ENCODE data around the gene LAPTM5. TPM values are rescaled to one million over a fixed set of nuclear protein-coding genes. Genes with fewer than 3 reads are reported as not detected.

The LAPTM5 gene
- total and polyA plus RNA-seq, 2 of the 8 experiments (the other 6 are each of a cell fraction or from before 2014, with no cell fraction given): 0.37 to 1.4 TPM

DNA sequence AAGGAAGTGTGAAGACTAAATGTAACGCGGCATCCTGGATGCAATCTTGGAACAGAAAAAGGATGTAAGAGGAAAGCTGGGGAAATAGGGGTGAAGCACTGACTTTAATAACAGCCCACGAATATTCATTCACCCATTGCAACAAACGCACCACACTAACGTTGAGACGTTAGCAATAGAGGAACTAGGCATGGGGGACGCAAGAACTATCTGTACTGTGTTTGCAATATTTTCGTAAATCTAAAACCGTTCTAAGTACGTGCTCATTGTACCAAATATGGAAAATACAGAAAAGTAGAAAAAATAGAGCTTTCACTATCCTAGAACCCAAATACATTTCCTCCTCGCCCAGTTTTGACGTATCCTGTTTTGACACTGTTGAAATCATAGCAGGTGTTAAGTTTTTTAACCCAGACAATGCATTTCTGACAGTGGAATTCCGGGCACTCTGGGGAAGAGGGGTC lies 3.9 kb downstream of the LAPTM5 start:
- no peak overlapping the region for H3K23ac ChIP-seq (ENCODE audit: insufficient read length)
- H4K5ac ChIP-seq (ENCODE audit: insufficient read length, low read depth, low read length): no peak overlapping the region
- no peak overlapping the region for H3K9ac ChIP-seq (replicated peaks in 1 of 4; ENCODE audit: extremely low read depth in 1 of 4, low read depth in 3 of 4, low read length in 3 of 4)
- H4K91ac ChIP-seq (replicated peaks; ENCODE audit: insufficient read length, low read length): no peak overlapping the region
- no peak overlapping the region for H3K4me2 ChIP-seq (ENCODE audit: insufficient read depth in 1 of 2, low read depth in 2 of 2, low read length in 2 of 2)
- DNase-seq (ENCODE audit: low read depth in 1 of 2, low spot score in 2 of 2) (no peak), FAIRE-seq (no peak)
- H4K8ac ChIP-seq (ENCODE audit: extremely low read depth, insufficient read depth, low read length): no peak overlapping the region
- ChIA-PET POLR2A (ENCODE audit: partially characterized antibody) (interaction anchor here (0.7 kb wide), 1 partner anchor 133 kb away, joined by 4 read pairs; no protein-coding TSS in a partner anchor), CTCF (ENCODE audit: partially characterized antibody) (interaction anchor here (51.2 to 55.1 kb wide), 2 partner anchors 12 to 14 kb away, joined by 1640 read pairs; partner anchors contain the start of genes LAPTM5 and MATN1)
- H2AK5ac ChIP-seq (ENCODE audit: low read depth, low read length): no peak overlapping the region
- no peak overlapping the region for H3K18ac ChIP-seq (ENCODE audit: extremely low read depth, low read length)
- no peaks in the 10 kb centered on the region for H3K23me2 ChIP-seq (ENCODE audit: low read depth, low read length)
- no peak overlapping the region for H3K4me3 ChIP-seq (ENCODE audit: extremely low read depth in 1 of 4, insufficient read depth in 2 of 4, low read depth in 3 of 4, low read length in 4 of 4)
- H3K4me1 ChIP-seq (replicated peaks in 1 of 4; ENCODE audit: control insufficient read depth in 3 of 4, insufficient read depth in 4 of 4, low read length in 3 of 4): peaks cover 0 to 8% (median 0%) of the 10 kb centered on the region in 4 experiments; a peak in 3 of 7 replicates
- no peak overlapping the region for H3K27ac ChIP-seq (ENCODE audit: low read depth, low read length)
- H2BK120ac ChIP-seq (replicated peaks; ENCODE audit: low read depth, low read length): no peak overlapping the region
- H3K79me1 ChIP-seq (ENCODE audit: low read depth, low read length): no peaks in the 10 kb centered on the region
- no peaks in the 10 kb centered on the region for H3K79me2 ChIP-seq (ENCODE audit: control insufficient read depth in 1 of 2, insufficient read depth in 2 of 2, low read length in 2 of 2)
- no peak overlapping the region for H2BK5ac ChIP-seq (ENCODE audit: low read depth, low read length)
- no peak overlapping the region for H2AFZ ChIP-seq (ENCODE audit: low read length)
- no peaks in the 10 kb centered on the region for H3K27me3 ChIP-seq (replicated peaks in 1 of 4; ENCODE audit: control insufficient read depth in 3 of 4, extremely low read depth in 1 of 4, insufficient read depth in 3 of 4, low read length in 3 of 4)
- no peak overlapping the region for H3K4ac ChIP-seq (replicated peaks; ENCODE audit: insufficient read length, low read depth, low read length)
- H3K14ac ChIP-seq (ENCODE audit: insufficient read length): no peak overlapping the region
- H2BK15ac ChIP-seq (ENCODE audit: low read length): no peak overlapping the region
- no peaks in the 10 kb centered on the region for H3K36me3 ChIP-seq (ENCODE audit: control insufficient read depth in 2 of 4, insufficient read depth in 4 of 4, low read length in 3 of 4)
- 88% methylated on average over 13 of the region's 13 CpGs; no CpG with 5 or more reads in 1 of the 2 experiments for WGBS, 2 experiments (ENCODE audit: extremely low coverage in 1 of 2, insufficient coverage in 1 of 2, insufficient read length in 1 of 2, insufficient replicate concordance in 2 of 2, low coverage in 1 of 2, low lambda C conversion rate in 2 of 2, missing lambda C conversion rate in 1 of 2)
- no peak overlapping the region for H3K56ac ChIP-seq (replicated peaks; ENCODE audit: insufficient read length, low read depth, low read length)
- H2BK20ac ChIP-seq (ENCODE audit: low read length): no peak overlapping the region
- H4K20me1 ChIP-seq (replicated peaks in 1 of 2; ENCODE audit: control insufficient read depth in 1 of 2, insufficient read depth in 2 of 2, low read length in 2 of 2): no peaks in the 10 kb centered on the region
- H3K9me3 ChIP-seq (ENCODE audit: insufficient read depth in 2 of 2, low read depth in 1 of 2, low read length in 1 of 2): no peaks in the 10 kb centered on the region
- no peak overlapping the region for H2BK12ac ChIP-seq (ENCODE audit: low read depth, low read length)
- no peak for TF ChIP-seq RBBP5 (IDR thresholded peaks at IDR 0.05; ENCODE audit: borderline replicate concordance, low read depth, low read length)
- no peak for TF ChIP-seq NANOG (IDR thresholded peaks at IDR 0.05; ENCODE audit: insufficient read depth, low read depth, low read length, poor library complexity, severe bottlenecking)
- TF ChIP-seq POU5F1 (IDR thresholded peaks at IDR 0.05; ENCODE audit: low read depth, low read length): no peak
- no peak for TF ChIP-seq EP300 (IDR thresholded peaks at IDR 0.05; ENCODE audit: borderline replicate concordance in 1 of 2, low read depth in 2 of 2, low read length in 2 of 2)
- no peak for TF ChIP-seq CHD2 (IDR thresholded peaks at IDR 0.05; ENCODE audit: low read length)
- no peak for TF ChIP-seq FOSL1 (IDR thresholded peaks at IDR 0.05; ENCODE audit: insufficient read depth, low read depth, low read length)
- no peak for TF ChIP-seq RFX5 (IDR thresholded peaks at IDR 0.05; ENCODE audit: borderline replicate concordance, low read depth, low read length)
- TF ChIP-seq MAX (IDR thresholded peaks at IDR 0.05): no peak
- TF ChIP-seq TBP (IDR thresholded peaks at IDR 0.05; ENCODE audit: low read depth, low read length): no peak
- TF ChIP-seq BRCA1 (IDR thresholded peaks at IDR 0.05; ENCODE audit: low read depth, low read length): no peak
- TF ChIP-seq JUND (IDR thresholded peaks at IDR 0.05; ENCODE audit: low read length): no peak
- no peak for TF ChIP-seq E2F6 (IDR thresholded peaks at IDR 0.05)
- no peak for TF ChIP-seq YY1 (IDR thresholded peaks at IDR 0.05; ENCODE audit: low read depth, low read length)
